HCT116 (cell line): ENCODE measurements around the gene PLCB1.

Experiments
- CTCF ChIP-seq, 3 experiments: fragments of 200-600 bp in 1 of 3; sonication (generic) in 1 of 3; IDR thresholded peaks in 2 of 3; conservative IDR thresholded peaks in 1 of 3; 2 replicates each; pipeline ENCODE4 v1.5.1; 2012 to 2017; ENCODE audit warnings: low read depth in 2 of 3, low read length in 2 of 3, antibody characterized with exemption in 1 of 3, borderline replicate concordance in 1 of 3, control low read depth in 1 of 3, mild to moderate bottlenecking in 1 of 3, mixed read lengths in 1 of 3, mixed run types in 1 of 3, moderate library complexity in 1 of 3; ENCODE audit not compliant: insufficient read depth in 1 of 3
- EZH2 ChIP-seq: fragments of 200-600 bp; sonication (generic); IDR thresholded peaks from 2 replicates; pipeline ENCODE4 v1.6.1; 2017; ENCODE audit warnings: antibody characterized with exemption, mixed run types
- EZH2phosphoT487 ChIP-seq: fragments of 200-600 bp; IDR thresholded peaks from 2 replicates; pipeline ENCODE4 v1.6.1; 2018; ENCODE audit warnings: antibody characterized with exemption, borderline replicate concordance
- JUND ChIP-seq: IDR thresholded peaks from 2 replicates; pipeline ENCODE4 v1.6.1; 2012

DNA sequence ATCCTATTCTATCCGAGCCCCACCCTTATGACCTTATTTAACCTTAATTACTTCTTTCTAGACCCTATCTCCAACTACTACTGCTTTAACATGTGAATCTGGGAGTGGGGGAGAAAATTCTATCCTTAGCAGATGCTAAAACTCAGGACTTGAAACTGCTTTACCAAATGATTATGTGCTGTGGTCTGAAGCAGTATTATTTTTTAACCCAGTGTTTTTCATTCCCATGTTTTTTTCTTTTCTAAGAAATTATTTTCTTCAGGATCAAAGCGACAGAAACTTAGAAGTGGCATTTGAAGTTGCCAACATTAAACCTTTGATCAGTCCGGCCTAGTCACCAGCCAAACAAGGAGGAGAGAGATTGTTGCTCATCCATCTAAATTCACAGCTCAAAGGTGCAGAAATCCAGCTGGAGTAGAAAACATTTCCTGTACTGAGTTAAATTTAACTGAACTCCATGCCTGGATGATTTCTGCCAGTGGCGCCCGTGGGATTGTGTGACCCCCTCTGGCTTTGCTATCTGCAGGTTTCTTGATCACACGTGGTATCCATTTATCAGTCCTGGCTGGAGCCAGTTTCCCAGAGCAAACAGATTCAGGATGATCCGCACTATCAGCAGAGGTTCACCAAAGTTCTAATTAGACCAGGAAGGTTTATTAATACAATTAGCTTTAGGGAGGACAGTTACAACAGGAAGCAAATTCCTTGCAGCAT is 300.5 kb downstream of the PLCB1 start:
- no peak for TF ChIP-seq EZH2phosphoT487
- TF ChIP-seq CTCF (IDR thresholded peaks at IDR 0.05 in 2 of 3, conservative IDR thresholded peaks at IDR 0.05 in 1 of 3; ENCODE audit: borderline replicate concordance in 1 of 3, insufficient read depth in 1 of 3, low read depth in 2 of 3, low read length in 2 of 3): no peak
- TF ChIP-seq JUND: no peak
- no peak for TF ChIP-seq EZH2
